ENCODE measurements around the gene GPR180. TPM values are rescaled to one million over a fixed set of nuclear protein-coding genes. Genes with fewer than 3 reads are reported as not detected.

GPR180 gene
- total RNA-seq, 4 donors from 2014 or later, result 5.3 to 33.4 (median 12.9) TPM

DNA sequence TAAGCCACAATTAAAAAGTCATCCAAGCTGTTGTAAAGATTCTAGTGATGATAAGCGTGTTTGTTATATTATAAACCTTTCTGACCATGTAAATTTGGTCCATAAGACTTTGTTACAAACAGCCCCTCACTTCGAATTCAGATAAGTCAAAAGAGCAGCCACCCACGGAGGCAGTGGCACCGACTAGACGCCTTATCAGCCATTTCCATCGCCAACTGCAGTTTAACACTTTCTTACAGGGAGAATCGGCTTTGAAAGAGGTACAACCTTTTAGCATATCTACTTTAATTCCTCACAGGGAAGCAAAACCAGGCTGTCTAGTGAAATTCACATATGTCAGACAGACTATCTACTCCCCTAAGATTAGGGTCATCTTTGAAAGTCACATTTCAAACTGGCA lies 63.2 kb downstream of the GPR180 start:
- DNase-seq (ENCODE audit: low spot score), result no peak
- TF ChIP-seq, protein P1, sequence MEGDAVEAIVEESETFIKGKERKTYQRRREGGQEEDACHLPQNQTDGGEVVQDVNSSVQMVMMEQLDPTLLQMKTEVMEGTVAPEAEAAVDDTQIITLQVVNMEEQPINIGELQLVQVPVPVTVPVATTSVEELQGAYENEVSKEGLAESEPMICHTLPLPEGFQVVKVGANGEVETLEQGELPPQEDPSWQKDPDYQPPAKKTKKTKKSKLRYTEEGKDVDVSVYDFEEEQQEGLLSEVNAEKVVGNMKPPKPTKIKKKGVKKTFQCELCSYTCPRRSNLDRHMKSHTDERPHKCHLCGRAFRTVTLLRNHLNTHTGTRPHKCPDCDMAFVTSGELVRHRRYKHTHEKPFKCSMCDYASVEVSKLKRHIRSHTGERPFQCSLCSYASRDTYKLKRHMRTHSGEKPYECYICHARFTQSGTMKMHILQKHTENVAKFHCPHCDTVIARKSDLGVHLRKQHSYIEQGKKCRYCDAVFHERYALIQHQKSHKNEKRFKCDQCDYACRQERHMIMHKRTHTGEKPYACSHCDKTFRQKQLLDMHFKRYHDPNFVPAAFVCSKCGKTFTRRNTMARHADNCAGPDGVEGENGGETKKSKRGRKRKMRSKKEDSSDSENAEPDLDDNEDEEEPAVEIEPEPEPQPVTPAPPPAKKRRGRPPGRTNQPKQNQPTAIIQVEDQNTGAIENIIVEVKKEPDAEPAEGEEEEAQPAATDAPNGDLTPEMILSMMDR (IDR thresholded peaks at IDR 0.05), result no peak
- ATAC-seq (ENCODE audit: low FRiP score), result no peak

DNA sequence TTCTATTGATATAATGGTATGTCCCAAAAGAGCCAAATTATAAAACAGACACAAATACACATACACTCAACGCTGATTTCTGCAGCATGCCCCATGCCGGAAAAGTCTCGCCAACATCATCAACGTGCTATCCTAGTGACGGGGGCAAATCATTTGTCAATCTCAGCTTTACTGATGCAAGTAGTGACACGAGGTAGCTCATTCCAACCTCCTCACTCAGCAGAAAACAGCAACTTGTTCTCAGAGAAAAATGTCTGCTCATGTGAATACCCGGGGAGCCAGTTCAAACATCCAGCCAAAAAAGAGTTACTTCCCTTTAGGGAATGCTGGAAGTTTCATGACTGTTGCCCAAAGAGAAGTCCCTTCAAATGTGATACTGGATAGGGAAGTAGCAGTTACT lies 64.4 kb downstream of the GPR180 start:
- DNase-seq (ENCODE audit: low spot score) (no peak), ATAC-seq (ENCODE audit: low FRiP score) (no peak)
- TF ChIP-seq, protein P1 (IDR thresholded peaks at IDR 0.05), result no peak

DNA sequence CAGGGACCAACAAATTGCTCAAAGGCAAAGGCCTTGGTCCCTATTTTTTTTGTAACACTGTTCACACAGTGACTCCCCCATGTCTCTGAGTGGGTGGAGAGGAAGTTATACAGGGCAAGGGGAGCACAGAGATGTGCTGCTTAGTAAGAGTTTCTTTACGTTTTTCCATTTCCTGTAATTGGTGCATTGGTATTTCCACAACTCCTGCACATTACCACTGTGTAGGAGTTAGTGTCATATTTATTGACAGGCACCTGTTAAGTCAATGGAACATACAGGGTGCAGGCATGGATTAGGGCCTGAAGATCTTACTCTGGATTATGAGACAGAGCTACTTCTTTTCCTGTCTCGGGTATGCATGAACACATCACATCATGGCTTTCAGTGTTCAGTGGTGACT lies 65.5 kb downstream of the GPR180 start:
- TF ChIP-seq, protein P1 (IDR thresholded peaks at IDR 0.05), result no peak
- DNase-seq (ENCODE audit: low spot score) (no peak), ATAC-seq (ENCODE audit: low FRiP score) (no peak)

DNA sequence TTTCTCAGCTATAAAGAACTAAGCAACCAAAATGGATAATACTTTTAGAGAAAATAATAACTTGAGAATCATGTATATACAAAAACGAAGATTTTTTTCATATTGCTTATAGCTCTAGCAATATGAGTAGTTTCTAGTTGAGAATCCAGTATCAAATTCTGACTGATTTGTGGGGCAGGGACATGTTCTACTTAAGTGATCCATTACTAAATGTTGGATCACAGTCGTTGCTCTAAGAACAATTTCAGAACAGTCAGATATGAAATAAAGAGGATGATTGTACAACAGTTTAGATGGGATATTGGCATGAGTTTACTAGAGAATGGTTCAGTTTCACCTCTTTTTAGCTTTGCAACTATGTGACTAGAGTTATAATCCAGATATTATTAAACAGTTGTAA lies 70.7 kb downstream of the GPR180 start:
- TF ChIP-seq, protein P1 (IDR thresholded peaks at IDR 0.05), result no peak
- DNase-seq (ENCODE audit: low spot score) (no peak), ATAC-seq (ENCODE audit: low FRiP score) (no peak)

DNA sequence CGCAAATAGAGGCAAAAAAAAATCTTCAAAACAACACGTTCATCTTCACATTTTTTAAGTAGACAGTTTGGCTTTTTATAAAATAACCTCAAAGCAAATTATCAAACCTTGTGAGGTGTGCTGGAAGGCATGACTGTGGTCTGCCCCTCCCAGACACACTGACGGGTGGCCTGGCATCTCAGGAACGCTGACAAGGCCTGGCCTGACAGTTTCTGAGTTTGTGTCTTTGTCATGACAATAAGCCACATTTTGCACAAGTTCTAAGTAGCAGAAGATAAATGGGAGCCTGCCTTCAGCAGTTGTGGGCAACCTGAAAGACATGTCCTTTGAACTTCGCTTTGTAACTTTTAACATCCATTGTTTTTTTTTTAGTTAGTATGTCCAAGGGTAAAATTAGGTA lies 72.2 kb downstream of the GPR180 start:
- DNase-seq (ENCODE audit: low spot score) (no peak), ATAC-seq (ENCODE audit: low FRiP score) (no peak)
- TF ChIP-seq, protein P1 (IDR thresholded peaks at IDR 0.05), result no peak

DNA sequence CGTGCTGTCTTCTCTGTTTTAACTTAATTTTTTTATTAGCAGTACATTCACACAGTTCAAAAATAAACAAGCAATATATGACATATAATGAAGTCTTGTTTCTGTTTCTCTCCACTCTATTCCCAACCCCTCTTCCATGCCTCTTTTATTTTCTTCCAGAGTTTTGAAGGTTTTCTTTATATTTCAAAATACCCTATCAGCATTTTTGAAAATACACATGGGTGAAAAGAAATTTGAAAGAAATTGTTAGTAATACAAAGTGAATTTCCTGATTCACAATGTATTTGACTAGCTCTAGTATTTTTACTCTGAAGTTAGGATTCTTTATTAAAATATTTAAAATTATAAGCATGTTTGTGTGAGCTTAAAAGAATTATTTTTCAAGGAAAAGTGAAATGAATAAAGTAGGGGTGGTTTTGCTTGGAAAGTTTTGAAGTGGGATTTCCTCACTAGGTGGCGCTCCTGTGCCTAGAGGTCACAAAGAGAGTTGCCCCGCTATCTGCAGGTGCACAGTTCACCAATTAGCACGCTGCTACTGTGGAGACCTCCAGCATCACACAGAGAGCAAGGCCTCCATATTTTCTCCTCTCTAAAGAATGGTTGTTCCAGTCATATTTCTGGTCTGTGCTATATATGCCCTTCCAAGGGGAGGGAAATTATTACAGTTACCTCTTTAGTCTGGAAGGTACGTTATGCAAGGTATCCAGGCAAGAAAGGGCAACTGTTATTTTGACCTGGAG lies 73.1 kb downstream of the GPR180 start:
- ATAC-seq (ENCODE audit: low FRiP score) (no peak), DNase-seq (ENCODE audit: low spot score) (peak; percentile 41)
- TF ChIP-seq, protein P1 (IDR thresholded peaks at IDR 0.05), result no peak

DNA sequence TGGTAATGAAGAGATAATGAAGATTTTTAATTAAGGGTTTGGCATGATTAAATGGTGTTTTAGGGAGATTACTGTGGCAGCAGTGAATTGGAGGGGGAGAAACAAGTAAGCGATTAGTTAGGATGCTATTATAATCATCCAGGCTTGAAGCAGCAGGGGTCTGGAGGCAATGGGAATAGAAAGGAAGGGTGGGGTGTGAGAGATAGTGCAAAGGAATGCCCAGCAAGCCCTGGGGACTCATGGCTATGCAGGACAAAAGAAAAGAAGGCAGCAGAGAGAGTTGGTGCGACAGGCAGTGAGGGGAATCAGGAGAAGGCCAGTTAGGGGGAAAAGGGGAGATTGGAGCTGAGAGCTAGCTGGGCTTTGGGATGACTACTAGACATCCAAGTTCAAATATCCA lies 76.1 kb downstream of the GPR180 start:
- DNase-seq (ENCODE audit: low spot score) (no peak), ATAC-seq (ENCODE audit: low FRiP score) (no peak)
- TF ChIP-seq, protein P1 (IDR thresholded peaks at IDR 0.05), result no peak

Measured in omental fat pad (tissue), 4 donors.